Esophagus muscularis mucosa (tissue), 4 donors: ENCODE data around the gene ABHD8.

Experiments used
- CTCF ChIP-seq, 3 experiments: fragments of 200-600 bp in 2 of 3; fragments of 450-650 bp in 1 of 3; sonication (generic) in 2 of 3; IDR thresholded peaks; one replicate each; pipeline ENCODE4 v1.5.1; 2017 to 2019; ENCODE audit warnings: antibody characterized with exemption in 3 of 3, mild to moderate bottlenecking in 2 of 3, moderate library complexity in 1 of 3
- EP300 ChIP-seq: sonication (generic); formaldehyde crosslinking; IDR thresholded peaks from one replicate; pipeline ENCODE4 v1.6.1; 2017; ENCODE audit warnings: antibody characterized with exemption
- POLR2A ChIP-seq: fragments of 450-650 bp; IDR thresholded peaks from one replicate; pipeline ENCODE4 v1.6.1; 2017; ENCODE audit warnings: antibody characterized with exemption, moderate library complexity, mild to moderate bottlenecking, low read depth
- POLR2AphosphoS5 ChIP-seq, 2 donors: sonication (generic); formaldehyde crosslinking; IDR thresholded peaks; one replicate each; pipeline ENCODE4 v1.6.1; 2017; ENCODE audit warnings: antibody characterized with exemption in 2 of 2

- TF ChIP-seq POLR2AphosphoS5 (IDR thresholded peaks at IDR 0.05), result no peak
- no peak for TF ChIP-seq POLR2A
- TF ChIP-seq CTCF (IDR thresholded peaks at IDR 0.05), result no peak
- TF ChIP-seq EP300, result no peak
These were observed 48.7 kb upstream of the ABHD8 start for GRCh38 chr19:17351815-17352435.
